ENCODE data around the gene ZCCHC24.

GRCh38 chr10:79460687-79461086, 15.3 kb upstream of the ZCCHC24 start:
- TF ChIP-seq, protein P1, sequence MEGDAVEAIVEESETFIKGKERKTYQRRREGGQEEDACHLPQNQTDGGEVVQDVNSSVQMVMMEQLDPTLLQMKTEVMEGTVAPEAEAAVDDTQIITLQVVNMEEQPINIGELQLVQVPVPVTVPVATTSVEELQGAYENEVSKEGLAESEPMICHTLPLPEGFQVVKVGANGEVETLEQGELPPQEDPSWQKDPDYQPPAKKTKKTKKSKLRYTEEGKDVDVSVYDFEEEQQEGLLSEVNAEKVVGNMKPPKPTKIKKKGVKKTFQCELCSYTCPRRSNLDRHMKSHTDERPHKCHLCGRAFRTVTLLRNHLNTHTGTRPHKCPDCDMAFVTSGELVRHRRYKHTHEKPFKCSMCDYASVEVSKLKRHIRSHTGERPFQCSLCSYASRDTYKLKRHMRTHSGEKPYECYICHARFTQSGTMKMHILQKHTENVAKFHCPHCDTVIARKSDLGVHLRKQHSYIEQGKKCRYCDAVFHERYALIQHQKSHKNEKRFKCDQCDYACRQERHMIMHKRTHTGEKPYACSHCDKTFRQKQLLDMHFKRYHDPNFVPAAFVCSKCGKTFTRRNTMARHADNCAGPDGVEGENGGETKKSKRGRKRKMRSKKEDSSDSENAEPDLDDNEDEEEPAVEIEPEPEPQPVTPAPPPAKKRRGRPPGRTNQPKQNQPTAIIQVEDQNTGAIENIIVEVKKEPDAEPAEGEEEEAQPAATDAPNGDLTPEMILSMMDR (IDR thresholded peaks at IDR 0.05), result no peak
- TF ChIP-seq POLR2A (IDR thresholded peaks at IDR 0.05) (no peak), EP300 (IDR thresholded peaks at IDR 0.05) (no peak)
